Lung (tissue), 12 donors: ENCODE data around the gene CFAP100. TPM values are rescaled to one million over a fixed set of nuclear protein-coding genes. Genes with fewer than 3 reads are reported as not detected.

Experiments
- ATAC-seq: fragments of 200-7000 bp; cut with Tn5 transposase; one replicate; pipeline ENCODE4 v1.9.1; 2020; ENCODE audit warnings: moderate number of reproducible peaks; ENCODE audit not compliant: insufficient read depth, low FRiP score
- DNase-seq, 3 donors: peaks; one replicate each; pipeline ENCODE4 v3.0.0-alpha.2; 2013 to 2017
- H3K27ac ChIP-seq, 2 donors: one replicate each; pipeline ENCODE4 v1.5.1; 2013; ENCODE audit warnings: mild to moderate bottlenecking in 2 of 2, moderate library complexity in 2 of 2, control low read depth in 1 of 2, inconsistent platforms in 1 of 2, low read depth in 1 of 2, low read length in 1 of 2
- H3K27me3 ChIP-seq, 3 donors: one replicate each; pipeline ENCODE4 v1.5.1; 2013; ENCODE audit warnings: low read length in 2 of 3; ENCODE audit not compliant: control insufficient read depth in 3 of 3, insufficient read depth in 3 of 3
- H3K36me3 ChIP-seq, 4 donors: one replicate each; pipeline ENCODE4 v1.5.1; 2013; ENCODE audit warnings: low read length in 4 of 4, mild to moderate bottlenecking in 1 of 4, moderate library complexity in 1 of 4; ENCODE audit not compliant: control insufficient read depth in 4 of 4, insufficient read depth in 4 of 4
- H3K4me1 ChIP-seq, 5 donors: one replicate each; pipeline ENCODE4 v1.5.1; 2013; ENCODE audit warnings: low read length in 5 of 5, mild to moderate bottlenecking in 2 of 5, moderate library complexity in 1 of 5; ENCODE audit not compliant: control insufficient read depth in 5 of 5, insufficient read depth in 5 of 5
- H3K4me3 ChIP-seq: one replicate; pipeline ENCODE4 v1.5.1; 2013; ENCODE audit warnings: mild to moderate bottlenecking, control low read depth, moderate library complexity
- H3K9ac ChIP-seq, 2 donors: one replicate each; pipeline ENCODE4 v1.5.1; 2013; ENCODE audit warnings: low read length in 2 of 2, control low read depth in 1 of 2; ENCODE audit not compliant: insufficient read depth in 1 of 2
- H3K9me3 ChIP-seq, 4 donors: one replicate each; pipeline ENCODE4 v1.5.1; 2013; ENCODE audit warnings: low read length in 3 of 4, mild to moderate bottlenecking in 1 of 4, moderate library complexity in 1 of 4; ENCODE audit not compliant: control insufficient read depth in 4 of 4, insufficient read depth in 3 of 4
- WGBS, 2 donors: extraction: QIAGEN DNeasy Blood & Tissue Kit; methylation state at CpG; one replicate each; pipeline ENCODE4 v1.1.7; 2013; 5-methylcytosine and 5-hydroxymethylcytosine counted together
- polyA plus RNA-seq, 2 donors: library from polyadenylated mRNA; stranded (reverse); fragments of 200-250 nt; gene quantifications; one replicate each; pipeline ENCODE4 v1.2.1, GENCODE V29; 2013
- total RNA-seq, 2 donors: library from RNA; depleted of rRNA in 1 of 2; stranded (reverse); fragments of >200 nt in 1 of 2; gene quantifications; one replicate each; pipeline ENCODE4 v1.2.1, GENCODE V29; 2014 to 2021
- TF ChIP-seq, protein P1 (sequence below): IDR thresholded peaks from 2 replicates; pipeline ENCODE4 v1.5.1; 2012; ENCODE audit warnings: mild to moderate bottlenecking; ENCODE audit errors: control extremely low read depth, extremely low read depth
- donor health status: control.
- donor health status: control.
- donor health status: Bipolar disorder and iron deficiency.
- donor health status: healthy.
- donor health status: DM: yes; HTN: yes; CAD: no.

Gene CFAP100
- total and polyA plus RNA-seq, 4 donors: 7.7 to 31.9 (median 11.5) TPM

- ATAC-seq: no peak
- peaks cover 0 to 5% (median 0%) of the 10 kb centered on the region in 4 donors for H3K9me3 ChIP-seq
These were observed 37.8 kb downstream of the CFAP100 start for GRCh38 chr3:126432361-126433104.

GRCh38 chr3:126433105-126433430 is 38.4 kb downstream of the CFAP100 start:
- Histone ChIP-seq H3K27ac (no peak overlapping the region), H3K9ac (no peak overlapping the region), H3K27me3 (no peaks in the 10 kb centered on the region), H3K36me3 (peaks cover 0 to 29% (median 5%) of the 10 kb centered on the region in 4 donors), H3K4me1 (no peaks in the 10 kb centered on the region), H3K9me3 (peaks cover 0 to 2% (median 0%) of the 10 kb centered on the region in 4 donors), H3K4me3 (no peak overlapping the region)
- TF ChIP-seq, protein P1, sequence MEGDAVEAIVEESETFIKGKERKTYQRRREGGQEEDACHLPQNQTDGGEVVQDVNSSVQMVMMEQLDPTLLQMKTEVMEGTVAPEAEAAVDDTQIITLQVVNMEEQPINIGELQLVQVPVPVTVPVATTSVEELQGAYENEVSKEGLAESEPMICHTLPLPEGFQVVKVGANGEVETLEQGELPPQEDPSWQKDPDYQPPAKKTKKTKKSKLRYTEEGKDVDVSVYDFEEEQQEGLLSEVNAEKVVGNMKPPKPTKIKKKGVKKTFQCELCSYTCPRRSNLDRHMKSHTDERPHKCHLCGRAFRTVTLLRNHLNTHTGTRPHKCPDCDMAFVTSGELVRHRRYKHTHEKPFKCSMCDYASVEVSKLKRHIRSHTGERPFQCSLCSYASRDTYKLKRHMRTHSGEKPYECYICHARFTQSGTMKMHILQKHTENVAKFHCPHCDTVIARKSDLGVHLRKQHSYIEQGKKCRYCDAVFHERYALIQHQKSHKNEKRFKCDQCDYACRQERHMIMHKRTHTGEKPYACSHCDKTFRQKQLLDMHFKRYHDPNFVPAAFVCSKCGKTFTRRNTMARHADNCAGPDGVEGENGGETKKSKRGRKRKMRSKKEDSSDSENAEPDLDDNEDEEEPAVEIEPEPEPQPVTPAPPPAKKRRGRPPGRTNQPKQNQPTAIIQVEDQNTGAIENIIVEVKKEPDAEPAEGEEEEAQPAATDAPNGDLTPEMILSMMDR: no peak
- no peak for ATAC-seq
- WGBS, 2 donors: 97 to 99% methylated on average over 6 of the region's 6 CpGs
- DNase-seq: peak in 1 of 3 donors; percentile 7

More at GRCh38 chr3:126432361-126433104, 37.8 kb downstream of the CFAP100 start:
- Histone ChIP-seq H3K4me1 (no peaks in the 10 kb centered on the region), H3K9ac (no peak overlapping the region), H3K36me3 (peaks cover 0 to 26% (median under 1%) of the 10 kb centered on the region in 4 donors), H3K4me3 (no peak overlapping the region), H3K27ac (no peak overlapping the region), H3K27me3 (no peaks in the 10 kb centered on the region)
- TF ChIP-seq, protein P1: no peak
- no peak for DNase-seq
- 92 to 93% methylated on average over 4 of the region's 4 CpGs for WGBS, 2 donors

GRCh38 chr3:126433496-126434263 is 39.0 kb downstream of the CFAP100 start:
- DNase-seq: peak in 1 of 3 donors; percentile 7
- WGBS, 2 donors: 87 to 98% methylated on average over 13 of the region's 13 CpGs
- ATAC-seq: no peak

More at GRCh38 chr3:126433496-126434263, 39.0 kb downstream of the CFAP100 start:
- no peak overlapping the region for H3K4me3 ChIP-seq
- no peaks in the 10 kb centered on the region for H3K27me3 ChIP-seq
- no peaks in the 10 kb centered on the region for H3K4me1 ChIP-seq
- TF ChIP-seq, protein P1: no peak
- no peak overlapping the region for H3K9ac ChIP-seq
- peaks cover 3 to 34% (median 5%) of the 10 kb centered on the region in 4 donors for H3K36me3 ChIP-seq
- peaks cover 0 to 2% (median 0%) of the 10 kb centered on the region in 4 donors for H3K9me3 ChIP-seq
- no peak overlapping the region for H3K27ac ChIP-seq
